Gastrocnemius medialis (tissue), 4 donors: ENCODE results near the gene TAF7.
"Not testable (repeated sequence)": the region's sequence is repeated elsewhere in the genome, so short reads cannot be mapped to it uniquely, and the experiment has no call there.

Experiments used
- CTCF ChIP-seq, 5 experiments: fragments of 450-650 bp in 3 of 5; fragments of 200-600 bp in 2 of 5; sonication (generic) in 2 of 5; IDR thresholded peaks in 4 of 5; conservative IDR thresholded peaks in 1 of 5; 1 replicate in 4 of 5; 2 replicates in 1 of 5; pipeline ENCODE4 v1.5.1; 2016 to 2019; ENCODE audit warnings: antibody characterized with exemption in 5 of 5, mild to moderate bottlenecking in 3 of 5, moderate library complexity in 3 of 5
- POLR2A ChIP-seq, 2 donors: fragments of 450-650 bp; IDR thresholded peaks; one replicate each; pipeline ENCODE4 v1.6.1; 2017; ENCODE audit warnings: antibody characterized with exemption in 2 of 2, mild to moderate bottlenecking in 2 of 2, moderate library complexity in 2 of 2

- TF ChIP-seq CTCF (IDR thresholded peaks at IDR 0.05 in 4 of 5, conservative IDR thresholded peaks at IDR 0.05 in 1 of 5); POLR2A (IDR thresholded peaks at IDR 0.05): not testable (repeated sequence)
These were observed 12.0 kb upstream of the TAF7 start for GRCh38 chr5:141332571-141332970.
